Hematopoietic multipotent progenitor cell treated with erythropoietin and hydrocortisone succinate and interleukin-3 and kit ligand, for 15 days (in vitro differentiated cells): ENCODE measurements around the gene DOCK11.

Source experiments
- DNase-seq: peaks from one replicate; pipeline ENCODE4 v3.0.0-alpha.2; 2015; ENCODE audit warnings: low spot score

DOCK11 gene

GRCh38 chrX:118630848-118631247 lies 135.2 kb downstream of the DOCK11 start:
- DNase-seq: no peak

DNA sequence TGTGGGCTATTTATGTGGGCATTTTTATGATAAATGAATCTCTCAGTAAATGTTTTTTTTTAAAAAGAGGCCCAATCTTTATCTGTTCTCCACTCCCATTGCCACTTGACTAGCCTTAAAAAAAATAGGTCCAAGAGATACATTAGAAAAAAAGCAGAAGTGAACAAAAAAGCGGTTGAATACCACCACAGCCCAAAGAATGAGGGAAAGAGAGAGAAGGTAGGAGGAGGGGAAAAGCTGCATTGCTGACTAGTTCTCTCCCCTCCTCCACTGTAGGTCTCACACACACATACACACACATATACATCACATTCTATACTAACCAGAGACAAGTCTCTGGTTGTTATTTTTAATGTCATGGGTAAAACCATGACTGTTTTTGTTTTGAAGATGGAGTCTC lies 136.0 kb downstream of the DOCK11 start:
- no peak for DNase-seq

DNA sequence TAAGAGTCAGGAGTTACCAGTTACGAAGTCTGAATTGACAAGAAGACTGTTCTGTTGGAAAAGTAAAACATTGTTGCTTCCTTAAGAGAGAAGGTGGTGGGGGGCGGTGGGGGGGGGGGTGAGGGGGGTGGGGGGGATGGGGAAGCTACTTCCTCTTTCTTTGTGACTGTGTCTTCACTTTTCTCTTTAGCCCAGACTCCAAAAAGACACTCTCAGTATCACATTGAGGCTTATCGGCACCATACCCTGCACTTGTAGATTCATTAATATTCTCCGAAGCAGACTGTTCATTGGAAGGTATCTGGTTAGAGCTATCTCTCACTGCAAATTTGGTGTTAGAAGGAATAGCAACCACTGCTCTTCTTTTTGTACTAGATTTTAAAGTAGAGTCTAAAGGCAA lies 137.2 kb downstream of the DOCK11 start:
- DNase-seq: no peak

GRCh38 chrX:118633530-118633929 lies 137.9 kb downstream of the DOCK11 start:
- DNase-seq: no peak

DNA sequence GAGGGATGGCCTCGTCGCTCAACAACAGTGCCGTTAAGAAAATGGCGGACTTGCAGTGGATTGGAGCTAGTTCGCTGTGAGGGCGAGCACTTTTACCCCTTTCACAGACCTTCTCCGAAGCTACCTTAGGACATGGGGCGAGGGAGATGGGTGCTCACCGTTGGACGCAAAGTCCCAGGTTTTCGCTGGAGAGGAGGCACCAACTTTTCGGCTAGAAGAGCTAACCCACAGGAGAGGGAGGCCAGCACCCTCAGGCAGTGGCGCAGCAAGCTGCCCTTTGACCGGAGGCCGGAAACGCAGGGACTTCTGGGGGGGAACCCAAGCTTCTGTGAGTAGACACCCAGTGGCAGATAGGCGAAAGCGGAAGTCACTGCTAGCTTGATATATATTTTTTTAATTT lies 138.7 kb downstream of the DOCK11 start:
- DNase-seq: no peak

- no peak for DNase-seq
These were observed 142.4 kb downstream of the DOCK11 start for GRCh38 chrX:118637997-118638396.

DNA sequence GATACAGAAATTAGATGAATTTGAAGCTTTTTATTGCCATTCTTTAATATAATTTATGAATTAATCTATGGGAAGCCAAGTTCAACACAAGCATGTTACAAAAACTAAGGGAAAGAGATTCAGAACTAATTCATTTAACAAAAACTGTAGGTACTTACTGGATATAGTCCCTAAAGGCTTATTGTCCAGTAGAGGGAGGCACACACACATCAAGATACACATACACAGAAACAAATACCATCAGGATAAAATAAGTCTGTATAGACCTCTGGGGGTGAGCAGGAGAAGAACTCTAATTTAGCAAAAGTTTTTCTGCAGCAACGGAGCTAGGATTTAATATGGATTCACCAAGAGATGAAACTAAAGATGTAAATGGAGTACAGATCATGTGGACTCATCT lies 148.8 kb downstream of the DOCK11 start:
- DNase-seq: no peak

- DNase-seq: no peak
These were observed 157.1 kb downstream of the DOCK11 start for GRCh38 chrX:118652717-118653116.

- no peak for DNase-seq
These were observed 158.7 kb downstream of the DOCK11 start for GRCh38 chrX:118654331-118654730.

GRCh38 chrX:118655561-118656246 lies 160.1 kb downstream of the DOCK11 start:
- DNase-seq: no peak

DNA sequence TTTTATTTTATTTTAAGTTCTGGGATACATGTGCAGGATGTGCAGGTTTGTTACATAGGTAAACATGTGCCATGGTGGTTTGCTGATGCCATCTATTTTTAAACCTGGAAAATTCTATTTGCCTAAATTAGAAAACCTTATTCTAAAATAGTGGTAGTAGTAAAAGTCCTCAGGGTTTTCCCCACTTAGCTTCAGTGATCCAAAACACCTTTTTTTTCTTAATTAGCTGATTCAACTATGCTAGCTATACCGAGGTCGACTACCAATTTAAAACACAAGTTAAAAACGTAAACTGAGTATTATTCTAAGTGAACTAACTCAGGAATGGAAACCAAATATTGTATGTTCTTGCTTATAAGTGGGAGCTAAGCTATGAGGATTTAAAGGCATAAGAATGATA lies 161.8 kb downstream of the DOCK11 start:
- DNase-seq: no peak

DNA sequence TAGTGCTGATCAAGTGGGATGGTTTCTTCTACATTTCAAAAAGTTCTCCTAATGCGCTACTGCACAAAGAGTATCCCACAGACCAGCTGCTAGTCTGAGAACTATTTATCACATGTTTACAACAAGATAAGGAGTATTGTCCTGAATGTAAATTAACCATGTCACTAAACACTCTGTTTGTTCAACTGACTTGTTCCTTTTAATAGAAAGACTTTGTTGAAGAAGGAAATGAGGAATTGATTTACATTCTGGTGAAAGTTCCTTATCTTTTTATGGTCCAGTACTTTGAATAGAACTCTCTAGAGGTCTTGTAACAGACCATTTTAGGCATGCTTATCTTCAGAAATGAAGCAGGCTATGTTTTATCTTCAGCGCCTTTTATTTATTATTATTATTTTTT lies 164.5 kb downstream of the DOCK11 start:
- DNase-seq: no peak

DNA sequence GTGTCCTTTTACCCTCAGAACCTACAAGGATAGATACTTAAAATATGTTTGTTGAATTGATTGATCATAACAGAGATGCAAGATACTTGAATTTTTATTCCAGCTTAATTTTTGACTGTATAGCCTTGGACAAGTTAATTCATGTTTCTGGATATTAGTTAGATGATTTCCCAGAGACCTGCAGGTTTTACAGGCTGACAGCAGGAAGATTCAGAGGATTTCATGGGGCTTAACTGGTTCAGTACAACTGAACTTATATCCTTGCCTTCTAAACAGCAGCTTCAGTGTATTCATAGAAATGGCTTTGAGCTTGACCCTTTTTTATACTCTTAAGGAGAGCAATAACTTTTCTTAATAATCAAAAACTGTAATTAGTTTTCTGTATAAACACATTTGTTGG lies 169.6 kb downstream of the DOCK11 start:
- DNase-seq: no peak

- no peak for DNase-seq
These were observed 170.9 kb downstream of the DOCK11 start for GRCh38 chrX:118666521-118666920.

- no peak for DNase-seq
These were observed 173.8 kb downstream of the DOCK11 start for GRCh38 chrX:118669435-118669834.

- no peak for DNase-seq
These were observed 179.8 kb downstream of the DOCK11 start for GRCh38 chrX:118675326-118675965.

GRCh38 chrX:118675966-118676349 lies 180.3 kb downstream of the DOCK11 start:
- no peak for DNase-seq

- no peak for DNase-seq
These were observed 181.7 kb downstream of the DOCK11 start for GRCh38 chrX:118677318-118677717.

- no peak for DNase-seq
These were observed 183.7 kb downstream of the DOCK11 start for GRCh38 chrX:118679290-118679689.

DNA sequence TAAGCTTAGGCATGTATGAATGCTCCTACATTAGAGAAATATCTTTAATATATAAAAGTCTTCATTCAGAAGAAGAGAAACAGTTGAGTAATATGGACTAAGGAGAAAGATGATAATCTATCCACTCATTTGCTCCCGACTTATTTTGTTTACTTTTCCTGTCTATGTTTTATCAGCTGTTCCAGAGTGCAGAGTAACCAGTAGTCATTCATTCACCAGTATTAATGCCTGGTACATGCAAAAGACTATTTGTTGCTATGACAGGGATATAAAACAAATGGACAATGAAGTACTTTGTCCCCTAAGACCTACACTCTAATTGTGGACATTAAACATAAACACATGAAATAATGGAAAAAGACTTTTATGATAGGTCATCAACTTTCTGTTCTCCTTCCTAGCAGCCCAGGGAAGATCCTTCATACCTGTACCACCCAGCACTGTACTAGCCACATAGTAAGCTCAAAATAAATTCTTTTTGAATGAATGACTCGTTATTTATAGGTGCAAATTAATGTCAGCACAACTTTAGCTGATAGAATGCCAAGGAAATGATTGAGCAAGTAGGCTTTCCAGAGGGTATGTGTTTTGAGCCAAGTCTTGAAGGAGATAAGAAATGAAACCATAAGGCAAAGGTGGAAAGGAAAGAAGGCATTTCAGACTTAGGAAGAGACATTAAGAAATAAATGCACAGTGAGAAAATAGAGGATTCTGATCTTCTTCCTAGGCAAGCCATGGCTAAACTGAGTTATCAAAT lies 186.8 kb downstream of the DOCK11 start:
- DNase-seq: no peak

DNA sequence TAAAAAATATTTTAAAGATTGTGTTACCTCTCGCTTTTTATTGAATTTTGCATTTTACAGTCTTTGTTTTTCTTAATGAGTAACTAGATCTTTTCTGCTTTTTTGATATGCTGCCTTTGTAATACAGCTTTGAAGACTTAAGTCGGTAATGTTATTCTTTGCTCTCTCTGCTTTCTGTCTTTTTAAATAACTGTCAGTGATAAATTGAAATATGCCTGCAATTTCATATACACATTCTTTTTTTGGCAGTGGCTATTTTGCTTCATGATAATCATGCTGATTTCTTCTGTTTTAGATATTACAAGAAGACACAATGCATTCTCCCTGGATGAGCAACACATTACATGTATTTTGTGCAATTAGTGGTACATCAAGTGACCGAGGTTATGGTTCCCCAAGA lies 189.8 kb downstream of the DOCK11 start:
- no peak for DNase-seq

DNA sequence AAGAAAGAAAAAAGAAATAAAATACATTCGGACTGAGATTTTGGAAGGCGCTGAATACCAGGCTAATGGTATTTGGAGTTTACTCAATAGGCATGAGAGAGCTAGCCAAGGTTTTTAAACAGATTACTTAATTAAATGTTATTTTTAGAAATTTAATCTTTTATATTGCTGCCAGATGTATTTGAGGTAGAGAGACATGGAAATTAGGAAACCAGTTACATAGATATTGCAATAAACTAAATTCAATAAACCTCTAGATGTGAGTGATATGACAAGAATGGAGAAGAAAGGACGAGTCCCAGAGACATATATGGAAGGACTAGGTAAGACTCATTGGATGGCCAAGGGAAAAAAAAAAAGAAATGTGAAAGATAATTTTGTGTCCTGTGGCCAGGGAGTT lies 193.3 kb downstream of the DOCK11 start:
- DNase-seq: no peak

GRCh38 chrX:118693843-118694242 lies 198.2 kb downstream of the DOCK11 start:
- no peak for DNase-seq
